Measurements from ENCODE around the gene GRPEL2.

Gene GRPEL2

GRCh38 chr5:149358294-149358651 lies 13.0 kb downstream of the GRPEL2 start:
- DNase-seq, result no peak

GRCh38 chr5:149358868-149359495 lies 13.7 kb downstream of the GRPEL2 start:
- DNase-seq, result no peak

- DNase-seq, result no peak
These were observed 15.0 kb downstream of the GRPEL2 start for GRCh38 chr5:149360272-149360671.

- DNase-seq, result no peak
These were observed 17.2 kb downstream of the GRPEL2 start for GRCh38 chr5:149362541-149362940.

GRCh38 chr5:149363358-149363757 lies 18.1 kb downstream of the GRPEL2 start:
- DNase-seq, result no peak

- no peak for DNase-seq
These were observed 18.6 kb downstream of the GRPEL2 start for GRCh38 chr5:149363936-149364335.

- no peak for DNase-seq
These were observed 19.4 kb downstream of the GRPEL2 start for GRCh38 chr5:149364719-149365118.

- DNase-seq, result no peak
These were observed 20.1 kb downstream of the GRPEL2 start for GRCh38 chr5:149365418-149365817.

GRCh38 chr5:149366169-149366729 lies 20.9 kb downstream of the GRPEL2 start:
- no peak for DNase-seq

GRCh38 chr5:149367249-149367971 lies 22.1 kb downstream of the GRPEL2 start:
- peak; percentile 48 for DNase-seq

GRCh38 chr5:149367972-149368645 lies 22.8 kb downstream of the GRPEL2 start:
- DNase-seq, result no peak

- no peak for DNase-seq
These were observed 25.6 kb downstream of the GRPEL2 start for GRCh38 chr5:149370878-149371277.

GRCh38 chr5:149371296-149371962 lies 26.1 kb downstream of the GRPEL2 start:
- peak; percentile 63 for DNase-seq

GRCh38 chr5:149372076-149372795 lies 26.9 kb downstream of the GRPEL2 start:
- no peak for DNase-seq

- DNase-seq, result no peak
These were observed 27.6 kb downstream of the GRPEL2 start for GRCh38 chr5:149372932-149373331.

GRCh38 chr5:149374303-149374702 lies 29.0 kb downstream of the GRPEL2 start:
- no peak for DNase-seq

GRCh38 chr5:149374801-149375200 lies 29.5 kb downstream of the GRPEL2 start:
- no peak for DNase-seq

- no peak for DNase-seq
These were observed 30.1 kb downstream of the GRPEL2 start for GRCh38 chr5:149375434-149375833.

- no peak for DNase-seq
These were observed 30.8 kb downstream of the GRPEL2 start for GRCh38 chr5:149376104-149376503.

- no peak for DNase-seq
These were observed 31.6 kb downstream of the GRPEL2 start for GRCh38 chr5:149376711-149377447.

- DNase-seq, result no peak
These were observed 33.0 kb downstream of the GRPEL2 start for GRCh38 chr5:149378241-149378820.
